Motor neuron (in vitro differentiated cells): ENCODE results near the gene LRRC32. TPM values are rescaled to one million over a fixed set of nuclear protein-coding genes. Genes with fewer than 3 reads are reported as not detected.
"Not testable (repeated sequence)": the region's sequence is repeated elsewhere in the genome, so short reads cannot be mapped to it uniquely, and the experiment has no call there.

Experiments
- ATAC-seq, 8 experiments: fragments of 200-7000 bp; cut with Tn5 transposase; replicated peaks in 6 of 8; 2 replicates each; pipeline ENCODE4 v1.8.0; 2021; ENCODE audit warnings: mild to moderate bottlenecking in 8 of 8, moderate library complexity in 8 of 8
- H3K27ac ChIP-seq, 2 donors: fragments of 250-450 bp; sonication (Bioruptor Pico); 2 replicates each; pipeline ENCODE4 v1.9.0; 2021; ENCODE audit warnings: antibody characterized with exemption in 2 of 2, mild to moderate bottlenecking in 2 of 2, moderate library complexity in 1 of 2
- H3K4me1 ChIP-seq, 2 donors: fragments of 250-450 bp; sonication (Bioruptor Pico); replicated peaks in 1 of 2; 2 replicates each; pipeline ENCODE4 v1.6.1; 2021; ENCODE audit warnings: antibody characterized with exemption in 2 of 2, mild to moderate bottlenecking in 2 of 2, moderate library complexity in 1 of 2
- H3K4me3 ChIP-seq, 5 donors: fragments of 250-450 bp; sonication (Bioruptor Pico); 2 replicates each; pipeline ENCODE4 v1.9.0; 2021; ENCODE audit warnings: antibody characterized with exemption in 5 of 5, mild to moderate bottlenecking in 5 of 5, moderate library complexity in 4 of 5
- WGBS, 10 experiments: fragments of 450-650 bp; shearing (Covaris generic); methylation state at CpG; one replicate each; pipeline ENCODE4 v1.0.0; 2022; 5-methylcytosine and 5-hydroxymethylcytosine counted together
- in situ Hi-C, 9 experiments: fragments of 400-800 bp; cut with MboI; loops; one replicate each; pipeline ENCODE4 v1.15.0; 2021; ENCODE audit warnings: low sequenced_read_pairs in 9 of 9, low pct_unique_long_range_greater_than_20kb in 2 of 9; ENCODE audit not compliant: unreplicated experiment in 9 of 9
- total RNA-seq, 8 experiments: library from RNA; unstranded; fragments of 300-600 nt; gene quantifications; 2 replicates each; pipeline versions ENCODE4 v1.2.3 to v1.2.4, GENCODE V29; 2022

LRRC32 gene
- total RNA-seq, 8 experiments from 2014 or later, result 0.27 to 12.5 (median 0.62) TPM

DNA sequence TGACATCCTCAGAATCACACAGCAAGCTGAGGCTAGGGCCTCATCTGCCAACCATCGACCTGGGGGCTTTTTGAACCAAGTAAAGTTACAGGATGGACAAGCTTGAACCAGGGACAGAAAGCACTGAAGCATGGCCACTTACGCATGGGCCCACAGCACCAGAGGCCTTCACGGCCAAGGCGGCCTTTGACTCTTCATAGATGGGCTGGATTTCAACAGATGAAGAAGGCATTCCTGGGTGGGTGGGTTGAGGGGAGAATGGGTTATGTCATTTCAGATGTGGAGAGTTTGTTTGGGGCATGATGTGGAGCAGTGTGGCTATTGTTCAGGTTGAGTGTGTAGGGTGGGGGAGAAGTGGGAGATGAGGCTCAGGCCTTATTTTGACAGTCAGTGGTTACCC, 60.2 kb downstream of the LRRC32 start:
- in situ Hi-C loops, result no loop called here
- H3K4me3 ChIP-seq, result no peak overlapping the region
- H3K4me1 ChIP-seq, result peaks cover 6 to 9% of the 10 kb centered on the region in 2 donors
- 73 to 96% (median 90%) methylated on average over 2 to 3 of the region's 4 CpGs; no CpG with 5 or more reads in 7 of the 10 experiments for WGBS, 10 experiments
- no peak overlapping the region for H3K27ac ChIP-seq
- ATAC-seq, result no peak

- no peak overlapping the region for H3K27ac ChIP-seq
Measured at GRCh38 chr11:76609736-76610370, 60.7 kb downstream of the LRRC32 start.

DNA sequence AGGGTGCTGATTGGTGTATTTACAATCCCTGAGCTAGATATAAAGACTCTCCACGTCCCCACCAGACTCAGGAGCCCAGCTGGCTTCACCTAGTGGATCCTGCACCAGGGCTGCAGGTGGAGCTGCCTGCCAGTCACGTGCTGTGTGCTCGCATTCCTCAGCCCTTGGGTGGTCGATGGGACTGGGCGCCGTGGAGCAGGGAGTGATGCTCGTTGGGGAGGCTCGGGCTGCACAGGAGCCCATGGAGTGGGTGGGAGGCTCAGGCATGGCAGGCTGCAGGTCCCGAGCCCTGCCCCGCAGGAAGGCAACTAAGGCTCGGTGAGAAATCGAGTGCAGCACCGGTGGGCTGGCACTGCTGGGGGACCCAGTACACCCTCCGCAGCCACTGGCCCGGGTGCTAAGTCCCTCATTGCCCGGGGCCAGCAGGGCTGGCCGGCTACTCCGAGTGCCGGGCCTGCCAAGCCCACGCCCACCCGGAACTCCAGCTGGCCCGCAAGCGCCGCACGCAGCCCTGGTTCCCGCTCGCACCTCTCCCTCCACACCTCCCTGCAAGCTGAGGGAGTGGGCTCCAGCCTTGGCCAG, 61.6 kb downstream of the LRRC32 start:
- no CpG with 5 or more reads among the region's 27 CpGs for WGBS, 10 experiments
- H3K27ac ChIP-seq, ATAC-seq, in situ Hi-C loops, H3K4me1 ChIP-seq, H3K4me3 ChIP-seq: not testable (repeated sequence)

More at GRCh38 chr11:76609736-76610370, 60.7 kb downstream of the LRRC32 start:
- ATAC-seq, result no peak
- in situ Hi-C loops, result no loop called here
- no peak overlapping the region for H3K4me3 ChIP-seq
- WGBS, 10 experiments, result 33 to 84% (median 62%) methylated on average over 3 to 6 of the region's 8 CpGs; no CpG with 5 or more reads in 5 of the 10 experiments
- peaks cover 6 to 9% of the 10 kb centered on the region in 2 donors for H3K4me1 ChIP-seq

GRCh38 chr11:76608228-76608627, 62.3 kb downstream of the LRRC32 start:
- ATAC-seq, in situ Hi-C loops, H3K4me3 ChIP-seq, H3K4me1 ChIP-seq, H3K27ac ChIP-seq: not testable (repeated sequence)
- 60 to 100% (median 96%) methylated on average over 1 to 7 of the region's 11 CpGs; no CpG with 5 or more reads in 6 of the 10 experiments for WGBS, 10 experiments

Other genes with a start within 250 kb of the LRRC32 start
- 10 to 100 TPM in 7 of 8 experiments, 1 to 10 TPM in 1; 9.1 to 29.5 (median 20.8) TPM for gene EMSY, start 225.7 kb downstream of the LRRC32 start, total RNA-seq
- gene TSKU, start 112.6 kb upstream of the LRRC32 start, total RNA-seq, result 10 to 100 TPM; 12.1 to 95.3 (median 23.0) TPM
- gene ACER3, start 190.2 kb upstream of the LRRC32 start, total RNA-seq, result 10 to 100 TPM in 3 of 8 experiments, 1 to 10 TPM in 5; 7.1 to 15.8 (median 9.2) TPM